Coronary artery (tissue), 2 donors: ENCODE results near the gene TWF2.

Source experiments
- DNase-seq: peaks from one replicate; pipeline ENCODE4 v3.0.0-alpha.2; 2017; ENCODE audit warnings: low spot score
- H3K27ac ChIP-seq, 2 donors: fragments of 200-600 bp; sonication (generic); one replicate each; pipeline ENCODE4 v1.5.1; 2016 to 2019
- H3K4me3 ChIP-seq: fragments of 200-600 bp; sonication (generic); 2 replicates; pipeline ENCODE4 v1.5.1; 2016; ENCODE audit warnings: mild to moderate bottlenecking, moderate library complexity
- CTCF ChIP-seq: fragments of 200-600 bp; sonication (generic); IDR thresholded peaks from one replicate; pipeline ENCODE4 v1.5.1; 2019; ENCODE audit warnings: antibody characterized with exemption

Gene TWF2

GRCh38 chr3:52195291-52195597, 43.7 kb downstream of the TWF2 start:
- Histone ChIP-seq H3K27ac (peak overlapping the region in 1 of 2 donors; percentile 68), H3K4me3 (no peak overlapping the region)
- no peak for DNase-seq
- TF ChIP-seq CTCF, result no peak

DNA sequence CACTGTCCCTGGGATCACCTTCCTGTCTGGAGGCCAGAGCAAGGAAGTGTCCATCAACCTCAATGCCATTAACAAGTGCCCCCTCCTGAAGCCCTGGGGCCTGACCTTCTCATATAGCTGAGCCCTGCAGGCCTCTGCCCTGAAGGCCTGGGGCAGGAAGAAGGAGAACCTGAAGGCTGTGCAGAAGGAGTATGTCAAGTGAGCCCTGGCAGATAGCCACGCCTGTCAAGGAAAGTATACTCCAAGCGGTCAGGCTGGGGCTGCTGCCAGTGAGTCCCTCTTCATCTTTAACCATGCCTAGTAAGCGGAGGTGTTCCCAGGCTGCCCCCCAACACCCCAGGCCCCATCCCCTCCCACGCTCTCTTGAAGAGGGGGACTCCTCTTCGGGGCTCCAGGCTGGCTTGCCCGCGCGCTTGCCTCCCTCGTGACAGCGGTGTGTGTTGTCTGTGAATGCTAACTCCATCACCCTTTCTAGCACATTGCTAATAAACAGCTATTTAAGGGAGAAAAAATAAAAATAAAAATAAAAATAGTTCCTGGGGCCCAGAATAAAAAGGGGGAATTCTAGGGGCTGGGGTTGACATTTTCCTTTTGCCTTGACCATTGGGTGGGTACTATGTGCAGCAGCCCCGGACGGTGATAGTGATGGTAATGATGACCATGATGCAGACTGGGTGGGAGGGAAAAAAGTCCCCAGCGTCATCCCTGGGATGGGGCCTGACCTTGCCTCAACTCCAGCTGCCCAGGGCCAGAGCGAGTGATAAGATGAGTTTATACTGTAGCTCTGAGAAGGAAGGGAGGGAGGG, 44.3 kb downstream of the TWF2 start:
- no peak for DNase-seq
- H3K27ac ChIP-seq, result no peak overlapping the region
- H3K4me3 ChIP-seq, result no peak overlapping the region
- TF ChIP-seq CTCF, result no peak

GRCh38 chr3:52193065-52193464, 45.9 kb downstream of the TWF2 start:
- Histone ChIP-seq H3K27ac (no peak overlapping the region), H3K4me3 (no peak overlapping the region)
- no peak for DNase-seq
- TF ChIP-seq CTCF, result no peak

DNA sequence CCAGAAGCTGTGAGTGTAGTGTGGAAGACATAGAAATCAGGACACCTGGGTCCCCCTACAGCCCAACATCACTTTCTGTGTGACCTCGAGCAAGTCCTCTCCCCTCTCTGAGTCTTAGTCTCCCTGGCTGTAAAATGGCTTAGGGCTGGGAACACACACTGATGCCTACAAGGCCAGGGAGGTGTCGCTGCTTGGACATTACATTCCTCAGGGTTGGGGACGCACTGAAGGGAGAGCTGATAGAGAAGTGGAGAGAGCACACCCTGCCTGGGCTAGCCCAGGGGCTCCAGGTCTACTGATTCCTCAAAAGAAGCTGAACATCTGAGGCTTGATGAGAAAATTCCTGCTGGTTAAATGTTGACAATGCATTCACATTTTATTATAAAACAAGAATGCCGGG, 47.3 kb downstream of the TWF2 start:
- H3K27ac ChIP-seq, result no peak overlapping the region
- TF ChIP-seq CTCF, result no peak
- no peak overlapping the region for H3K4me3 ChIP-seq
- no peak for DNase-seq

DNA sequence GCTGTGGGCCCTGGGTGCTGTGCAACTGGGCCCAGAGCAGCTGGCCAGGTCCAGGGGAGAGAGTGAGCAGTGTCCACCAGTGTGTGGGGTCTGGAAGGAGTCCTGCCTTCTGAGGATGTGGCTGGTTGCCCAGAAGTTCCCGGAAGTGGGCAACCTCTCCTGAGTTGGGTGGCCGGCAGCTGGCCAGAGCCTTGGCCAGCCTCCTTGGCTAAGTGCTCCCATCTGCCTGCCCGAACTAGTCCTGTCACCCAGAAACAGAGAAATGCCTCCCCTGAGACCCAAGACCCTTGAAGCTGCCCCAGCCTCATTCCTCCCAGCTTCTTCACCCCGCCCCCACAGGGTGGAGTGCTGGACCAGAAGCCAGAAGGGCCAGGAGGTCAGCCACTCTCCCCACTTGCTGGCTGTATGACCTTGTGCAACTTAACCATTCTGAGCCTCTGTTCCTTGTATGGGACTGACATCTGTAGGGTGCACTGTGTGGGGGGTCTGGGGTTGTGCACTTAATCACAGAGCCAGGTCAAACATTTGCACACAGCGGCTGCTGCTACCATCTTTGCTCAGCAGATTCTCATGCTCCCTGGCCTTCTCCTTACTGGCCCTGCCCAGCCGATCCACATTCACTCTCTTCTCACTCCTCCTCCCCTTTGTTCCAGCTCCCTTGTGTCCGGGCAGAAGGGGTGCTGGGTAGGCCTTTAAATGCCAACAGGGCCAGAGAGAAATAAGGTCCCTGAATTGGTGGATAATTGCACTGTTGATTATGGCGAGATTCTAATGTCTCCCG, 48.5 kb downstream of the TWF2 start:
- DNase-seq, result no peak
- peak overlapping the region; percentile 36 to 73 for H3K27ac ChIP-seq
- H3K4me3 ChIP-seq, result no peak overlapping the region
- no peak for TF ChIP-seq CTCF

GRCh38 chr3:52188556-52188955, 50.4 kb downstream of the TWF2 start:
- H3K4me3 ChIP-seq, result no peak overlapping the region
- no peak for DNase-seq
- no peak overlapping the region for H3K27ac ChIP-seq
- no peak for TF ChIP-seq CTCF

GRCh38 chr3:52186729-52187128, 52.2 kb downstream of the TWF2 start:
- no peak for TF ChIP-seq CTCF
- no peak for DNase-seq
- no peak overlapping the region for H3K27ac ChIP-seq
- H3K4me3 ChIP-seq, result no peak overlapping the region
